Stimulated activated CD8-positive, alpha-beta memory T cell treated with anti-CD3 and anti-CD28 coated beads, Interleukin-2, amount 100 ng/mL, for 1 hour (primary cell): Measurements from ENCODE around the gene NPB.
A peak's percentile ranks its signal among the peaks of the same experiment; 100 is the strongest.

Source experiments
- DNase-seq, 2 donors: peaks; one replicate each; pipeline ENCODE4 v3.0.0-alpha.2; 2020; ENCODE audit warnings: low read depth in 2 of 2

The NPB gene

GRCh38 chr17:81926451-81927151 is 24.6 kb downstream of the NPB start:
- DNase-seq: peak; percentile 27 to 32

- DNase-seq: no peak
Measured at GRCh38 chr17:81927152-81927652, 25.2 kb downstream of the NPB start.

GRCh38 chr17:81927653-81928543 is 25.9 kb downstream of the NPB start, which contains the start of gene MAFG:
Gene MAFG, minus strand, starts transcription at chr17:81927735. Its CDS starts 4,550 bp downstream, at chr17:81923185.
- peak; percentile 76 to 83 for DNase-seq

- no peak for DNase-seq
Measured at GRCh38 chr17:81928544-81929252, 26.7 kb downstream of the NPB start.

- DNase-seq: no peak
Measured at GRCh38 chr17:81929253-81930141, 27.5 kb downstream of the NPB start.

GRCh38 chr17:81930142-81931125 is 28.4 kb downstream of the NPB start:
- DNase-seq: no peak

GRCh38 chr17:81931189-81931556 is 29.1 kb downstream of the NPB start:
- DNase-seq: no peak

GRCh38 chr17:81931557-81932332 is 29.7 kb downstream of the NPB start:
- DNase-seq: no peak

GRCh38 chr17:81932333-81932983 is 30.4 kb downstream of the NPB start:
- no peak for DNase-seq

- DNase-seq: no peak
Measured at GRCh38 chr17:81933178-81933699, 31.2 kb downstream of the NPB start.

- no peak for DNase-seq
Measured at GRCh38 chr17:81934098-81934757, 32.2 kb downstream of the NPB start.

GRCh38 chr17:81934850-81935708 is 33.0 kb downstream of the NPB start:
- no peak for DNase-seq

- no peak for DNase-seq
Measured at GRCh38 chr17:81935709-81936084, 33.7 kb downstream of the NPB start.

- no peak for DNase-seq
Measured at GRCh38 chr17:81939218-81939617, 37.2 kb downstream of the NPB start.

- no peak for DNase-seq
Measured at GRCh38 chr17:81939881-81940385, 37.9 kb downstream of the NPB start.
